ENCODE measurements around the gene FAM151A. TPM values are rescaled to one million over a fixed set of nuclear protein-coding genes. Genes with fewer than 3 reads are reported as not detected.

FAM151A gene
- total RNA-seq, 1 donor from 2014 or later = not detected

DNA sequence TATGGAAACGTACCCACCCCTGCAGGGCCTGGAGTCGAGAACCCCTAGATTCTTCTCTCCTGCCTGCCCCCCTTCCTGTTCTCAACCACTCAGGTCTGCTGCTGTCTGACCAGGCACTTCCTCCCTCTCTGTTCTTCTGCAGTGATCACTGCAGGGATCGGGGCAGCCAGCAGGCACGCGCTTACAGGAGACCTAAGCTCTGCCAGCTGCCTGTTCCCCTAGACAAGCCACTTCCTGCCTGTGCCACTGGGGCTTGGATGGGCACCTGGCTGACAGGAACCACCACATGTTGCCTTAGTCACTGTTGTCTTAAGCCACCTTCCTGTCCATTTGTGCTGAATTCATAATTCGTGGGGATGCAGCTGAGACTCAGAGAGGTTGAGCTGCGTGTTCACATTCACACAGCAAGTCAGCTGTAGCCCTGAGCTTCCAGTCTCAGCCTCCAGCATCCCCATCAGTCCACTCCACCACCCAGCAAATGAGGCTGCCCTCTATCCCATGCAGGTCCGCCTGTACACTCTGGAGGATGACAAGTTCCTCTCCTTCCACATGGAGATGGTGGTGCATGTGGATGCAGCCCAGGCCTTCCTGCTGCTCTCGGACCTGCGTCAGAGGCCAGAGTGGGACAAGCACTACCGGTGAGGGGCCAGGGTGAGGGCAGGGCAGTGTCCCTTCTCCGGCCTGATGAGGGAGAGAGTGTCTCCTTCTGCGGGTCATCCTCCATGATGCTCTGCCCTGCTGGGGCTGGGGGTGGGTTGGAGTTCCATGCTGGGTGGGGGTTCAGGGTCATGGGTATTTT is 18.6 kb downstream of the FAM151A start:
- H3K9me3 Mint-ChIP-seq = no peaks in the 10 kb centered on the region
- H3K27ac Mint-ChIP-seq = no peak overlapping the region
- peaks cover 5% of the 10 kb centered on the region for H3K4me1 Mint-ChIP-seq (ENCODE audit: low read depth)
- no peaks in the 10 kb centered on the region for H3K36me3 Mint-ChIP-seq (ENCODE audit: low read depth)
- no peak overlapping the region for H3K4me3 Mint-ChIP-seq
- intact Hi-C loops (cut with micrococcal nuclease) = no loop called here
- DNase-seq (ENCODE audit: low spot score) = no peak
- H3K27me3 Mint-ChIP-seq (ENCODE audit: insufficient read depth) = no peaks in the 10 kb centered on the region

DNA sequence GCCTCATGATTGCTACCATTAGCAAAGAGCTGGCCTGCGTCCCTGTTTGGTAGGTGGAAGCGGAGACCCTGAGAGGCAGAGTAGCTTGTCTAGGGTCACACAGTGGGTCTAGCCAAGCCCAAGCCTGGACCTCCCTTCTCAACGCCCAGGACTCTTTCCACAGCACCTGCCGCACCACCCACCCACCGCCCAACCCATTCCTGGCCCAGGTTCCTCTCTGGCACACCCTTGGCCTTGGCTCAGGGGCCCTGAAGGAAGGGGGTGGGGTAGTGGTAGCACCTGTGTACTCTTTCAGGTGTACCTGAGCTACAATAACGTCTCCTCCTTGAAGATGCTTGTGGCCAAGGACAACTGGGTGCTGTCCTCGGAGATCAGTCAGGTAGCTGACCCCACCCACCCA is 19.3 kb downstream of the FAM151A start:
- H3K27me3 Mint-ChIP-seq (ENCODE audit: insufficient read depth) = no peaks in the 10 kb centered on the region
- H3K4me3 Mint-ChIP-seq = no peak overlapping the region
- DNase-seq (ENCODE audit: low spot score) = no peak
- intact Hi-C loops (cut with micrococcal nuclease) = no loop called here
- H3K4me1 Mint-ChIP-seq (ENCODE audit: low read depth) = peaks cover 5% of the 10 kb centered on the region
- H3K9me3 Mint-ChIP-seq = no peaks in the 10 kb centered on the region
- H3K27ac Mint-ChIP-seq = no peak overlapping the region
- no peaks in the 10 kb centered on the region for H3K36me3 Mint-ChIP-seq (ENCODE audit: low read depth)

DNA sequence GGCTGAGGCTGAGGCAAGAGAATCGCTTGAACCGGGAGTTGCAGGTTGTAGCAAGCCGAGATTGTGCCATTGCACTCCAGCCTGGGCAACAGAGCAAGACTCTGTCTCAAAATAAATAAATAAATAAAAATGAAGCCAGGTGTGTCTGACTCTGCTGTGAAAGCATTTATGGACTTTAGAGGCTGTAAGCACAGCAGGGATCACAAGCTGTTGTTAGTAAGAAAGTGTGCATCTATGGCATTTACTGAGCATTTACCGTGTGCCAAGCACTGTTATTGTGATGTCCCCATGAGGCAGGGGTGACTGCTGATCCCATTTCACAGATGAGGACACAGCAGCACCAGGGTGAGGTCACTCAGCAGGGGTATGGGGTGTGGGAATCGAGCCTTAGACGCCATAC is 20.1 kb downstream of the FAM151A start:
- Mint-ChIP-seq H3K4me3 (no peak overlapping the region), H3K27ac (no peak overlapping the region), H3K4me1 (ENCODE audit: low read depth) (peaks cover 5% of the 10 kb centered on the region), H3K36me3 (ENCODE audit: low read depth) (no peaks in the 10 kb centered on the region), H3K27me3 (ENCODE audit: insufficient read depth) (no peaks in the 10 kb centered on the region), H3K9me3 (no peaks in the 10 kb centered on the region)
- DNase-seq (ENCODE audit: low spot score) = no peak
- intact Hi-C loops (cut with micrococcal nuclease) = no loop called here

DNA sequence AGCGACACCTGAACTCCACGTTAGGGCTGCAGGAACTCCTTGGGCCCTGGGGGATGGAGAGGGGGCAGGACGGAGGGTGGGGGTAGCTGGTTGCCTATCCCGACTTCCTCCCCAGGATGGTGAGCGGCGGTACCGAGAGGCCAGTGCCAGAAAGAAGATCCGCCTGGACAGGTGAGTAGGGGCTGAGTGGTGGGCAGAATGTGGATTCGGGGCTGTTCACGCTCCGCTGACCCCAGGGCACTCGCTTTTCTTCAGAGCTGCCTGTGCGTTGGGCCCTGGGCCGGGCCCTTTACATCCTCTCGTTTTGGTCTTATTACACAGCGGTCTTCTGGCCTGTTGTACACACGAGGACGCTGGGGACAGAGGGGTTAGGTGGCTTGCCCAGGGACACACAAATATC is 20.8 kb downstream of the FAM151A start:
- H3K36me3 Mint-ChIP-seq (ENCODE audit: low read depth) = no peaks in the 10 kb centered on the region
- peaks cover 5% of the 10 kb centered on the region for H3K4me1 Mint-ChIP-seq (ENCODE audit: low read depth)
- H3K4me3 Mint-ChIP-seq = no peak overlapping the region
- DNase-seq (ENCODE audit: low spot score) = no peak
- H3K27ac Mint-ChIP-seq = no peak overlapping the region
- intact Hi-C loops (cut with micrococcal nuclease) = no loop called here
- no peaks in the 10 kb centered on the region for H3K27me3 Mint-ChIP-seq (ENCODE audit: insufficient read depth)
- no peaks in the 10 kb centered on the region for H3K9me3 Mint-ChIP-seq

DNA sequence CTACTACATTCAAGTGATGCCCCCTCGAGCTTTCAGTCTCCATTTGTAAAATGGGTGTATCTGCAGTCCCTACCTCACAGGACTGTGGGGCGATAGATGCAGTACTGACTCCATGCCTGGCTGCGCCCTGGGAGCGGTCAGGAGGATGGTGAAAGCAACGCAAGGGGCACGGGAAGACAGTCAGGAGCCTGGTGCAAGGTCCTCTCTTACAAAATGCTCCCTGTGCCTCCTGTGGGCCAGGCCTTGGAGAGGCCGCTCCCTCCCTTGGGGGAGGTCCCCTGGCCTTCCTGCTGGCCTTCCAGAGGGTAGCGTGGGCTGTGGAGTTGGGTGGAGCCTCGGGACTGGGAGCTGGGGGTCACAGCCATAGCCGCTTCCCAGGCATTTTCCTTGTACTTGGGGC is 21.6 kb downstream of the FAM151A start:
- Mint-ChIP-seq H3K27ac (no peak overlapping the region), H3K4me1 (ENCODE audit: low read depth) (peaks cover 5% of the 10 kb centered on the region), H3K4me3 (no peak overlapping the region), H3K27me3 (ENCODE audit: insufficient read depth) (no peaks in the 10 kb centered on the region), H3K9me3 (no peaks in the 10 kb centered on the region), H3K36me3 (ENCODE audit: low read depth) (no peaks in the 10 kb centered on the region)
- DNase-seq (ENCODE audit: low spot score) = no peak
- intact Hi-C loops (cut with micrococcal nuclease) = no loop called here

DNA sequence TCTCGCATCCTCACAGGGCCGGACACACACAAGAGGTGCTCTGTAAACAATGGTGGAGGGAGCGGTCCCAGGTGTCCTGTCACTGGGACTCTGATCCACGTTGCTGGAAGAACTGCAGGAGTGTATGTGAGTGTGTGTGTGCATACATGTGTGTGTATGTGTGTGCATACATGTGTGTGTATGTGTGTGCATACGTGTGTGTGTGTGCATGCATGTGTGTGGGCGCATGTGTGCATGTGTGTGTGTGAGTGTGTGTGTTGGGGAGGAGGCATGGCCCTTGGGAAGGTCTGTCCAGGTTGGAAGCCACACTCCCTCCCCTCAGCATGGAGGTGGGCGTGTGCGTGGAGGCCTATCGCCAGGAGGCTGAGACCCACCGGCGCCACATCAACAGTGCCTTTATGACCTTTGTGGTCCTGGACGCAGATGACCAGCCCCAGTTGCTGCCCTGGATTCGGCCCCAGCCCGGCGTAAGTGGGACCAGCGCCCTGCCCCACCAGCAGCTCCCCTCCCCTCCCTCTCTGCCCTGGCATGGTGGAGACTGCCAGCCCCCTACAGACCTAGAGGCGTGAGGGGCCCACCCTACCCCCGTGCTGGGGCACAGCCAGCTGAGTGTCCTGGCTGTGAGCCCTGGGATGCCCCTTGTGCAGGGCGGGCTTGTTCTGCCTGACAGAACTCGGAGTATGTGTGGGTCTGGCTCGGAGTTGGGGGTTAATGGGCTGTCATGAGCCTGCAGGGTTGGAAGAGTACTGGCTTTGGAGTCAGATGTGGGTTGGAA is 22.2 kb downstream of the FAM151A start:
- Mint-ChIP-seq H3K27ac (no peak overlapping the region), H3K9me3 (no peaks in the 10 kb centered on the region), H3K36me3 (ENCODE audit: low read depth) (no peaks in the 10 kb centered on the region), H3K4me3 (no peak overlapping the region), H3K27me3 (ENCODE audit: insufficient read depth) (no peaks in the 10 kb centered on the region), H3K4me1 (ENCODE audit: low read depth) (peaks cover 5% of the 10 kb centered on the region)
- DNase-seq (ENCODE audit: low spot score) = no peak
- intact Hi-C loops (cut with micrococcal nuclease) = no loop called here

DNA sequence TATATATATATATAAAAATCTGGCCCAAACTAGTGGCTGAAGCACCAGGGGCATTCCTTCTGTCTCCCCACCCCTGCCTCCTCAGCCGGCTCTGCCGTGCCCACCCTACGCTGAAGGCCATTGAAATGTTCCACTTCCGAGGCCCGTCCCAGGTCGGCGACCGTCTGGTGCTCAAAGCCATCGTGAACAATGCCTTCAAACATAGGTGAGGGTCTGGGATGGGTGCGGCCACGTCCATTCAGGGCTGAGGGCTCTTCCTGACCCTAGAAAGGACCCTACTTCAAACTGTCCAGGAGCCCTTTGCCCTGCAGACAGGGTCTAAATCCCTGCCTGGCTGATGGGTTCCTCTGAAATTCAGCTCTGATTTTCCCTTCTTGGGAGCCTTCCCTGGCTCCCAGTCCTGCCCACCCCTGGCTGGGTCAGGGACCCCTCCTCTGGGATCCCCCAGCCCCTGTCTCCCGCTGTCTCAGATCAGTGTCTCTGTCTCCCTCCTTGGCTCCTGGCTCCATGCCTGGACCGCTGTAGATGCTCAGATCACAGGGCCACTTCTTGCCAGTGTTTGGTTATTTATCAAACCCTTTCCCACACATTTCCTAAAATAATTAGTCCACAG is 24.0 kb downstream of the FAM151A start:
- H3K4me1 Mint-ChIP-seq (ENCODE audit: low read depth) = peaks cover under 1% of the 10 kb centered on the region
- intact Hi-C loops (cut with micrococcal nuclease) = no loop called here
- H3K4me3 Mint-ChIP-seq = no peak overlapping the region
- no peak for DNase-seq (ENCODE audit: low spot score)
- H3K27ac Mint-ChIP-seq = no peak overlapping the region
- H3K9me3 Mint-ChIP-seq = no peaks in the 10 kb centered on the region
- H3K27me3 Mint-ChIP-seq (ENCODE audit: insufficient read depth) = no peaks in the 10 kb centered on the region
- H3K36me3 Mint-ChIP-seq (ENCODE audit: low read depth) = no peaks in the 10 kb centered on the region

DNA sequence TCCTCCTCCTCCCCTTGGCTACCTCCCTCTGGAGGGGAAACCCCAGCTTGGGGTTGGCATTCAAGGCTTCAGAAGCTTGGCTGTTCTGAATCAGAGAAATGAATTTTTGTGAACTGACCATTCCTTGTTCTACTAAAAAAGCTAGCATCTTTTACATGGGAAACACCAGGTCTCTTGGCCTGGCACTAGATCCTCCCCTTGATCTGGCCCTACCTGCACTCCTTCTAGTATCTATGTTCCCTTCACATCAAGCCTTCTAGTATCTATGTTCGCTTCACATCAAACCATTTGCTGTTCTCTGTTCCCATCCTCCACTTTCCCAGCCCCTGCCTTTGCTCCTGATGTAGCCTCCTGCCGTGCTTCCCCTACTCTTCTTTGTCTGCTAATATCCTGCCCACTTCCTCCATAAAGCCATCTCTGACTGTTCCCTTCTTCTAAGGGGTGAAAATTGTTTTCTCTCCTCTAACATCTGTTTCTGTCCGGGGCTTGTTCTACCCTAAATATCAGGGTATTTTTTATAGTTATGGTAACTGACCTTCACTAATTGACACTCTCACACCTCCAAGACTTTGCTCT is 25.8 kb downstream of the FAM151A start:
- intact Hi-C loops (cut with micrococcal nuclease) = no loop called here
- Mint-ChIP-seq H3K36me3 (ENCODE audit: low read depth) (no peaks in the 10 kb centered on the region), H3K4me1 (ENCODE audit: low read depth) (no peaks in the 10 kb centered on the region), H3K27ac (no peak overlapping the region), H3K4me3 (no peak overlapping the region), H3K27me3 (ENCODE audit: insufficient read depth) (no peaks in the 10 kb centered on the region), H3K9me3 (no peaks in the 10 kb centered on the region)
- no peak for DNase-seq (ENCODE audit: low spot score)

DNA sequence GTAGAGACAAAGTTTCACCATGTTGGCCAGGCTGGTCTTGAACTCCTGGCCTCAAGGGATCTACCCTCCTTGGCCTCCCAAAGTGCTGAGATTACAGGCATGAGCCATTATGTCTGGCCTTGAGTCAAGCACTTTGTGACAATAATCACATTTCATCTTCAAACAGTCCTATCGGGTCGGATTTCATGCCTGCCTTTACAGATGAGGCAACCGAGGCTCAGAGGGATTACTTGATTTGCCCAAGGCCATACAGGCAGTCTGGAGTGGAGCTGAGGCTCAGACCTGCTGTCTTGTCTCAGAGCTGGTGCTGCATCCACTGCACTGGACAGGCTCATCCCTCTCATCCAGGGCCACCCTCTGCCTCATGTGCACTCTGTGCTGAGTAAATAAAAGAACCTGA is 26.6 kb downstream of the FAM151A start:
- Mint-ChIP-seq H3K36me3 (ENCODE audit: low read depth) (no peaks in the 10 kb centered on the region), H3K9me3 (no peaks in the 10 kb centered on the region), H3K27ac (no peak overlapping the region), H3K4me3 (no peak overlapping the region), H3K4me1 (ENCODE audit: low read depth) (no peaks in the 10 kb centered on the region), H3K27me3 (ENCODE audit: insufficient read depth) (no peaks in the 10 kb centered on the region)
- intact Hi-C loops (cut with micrococcal nuclease) = no loop called here
- DNase-seq (ENCODE audit: low spot score) = no peak

DNA sequence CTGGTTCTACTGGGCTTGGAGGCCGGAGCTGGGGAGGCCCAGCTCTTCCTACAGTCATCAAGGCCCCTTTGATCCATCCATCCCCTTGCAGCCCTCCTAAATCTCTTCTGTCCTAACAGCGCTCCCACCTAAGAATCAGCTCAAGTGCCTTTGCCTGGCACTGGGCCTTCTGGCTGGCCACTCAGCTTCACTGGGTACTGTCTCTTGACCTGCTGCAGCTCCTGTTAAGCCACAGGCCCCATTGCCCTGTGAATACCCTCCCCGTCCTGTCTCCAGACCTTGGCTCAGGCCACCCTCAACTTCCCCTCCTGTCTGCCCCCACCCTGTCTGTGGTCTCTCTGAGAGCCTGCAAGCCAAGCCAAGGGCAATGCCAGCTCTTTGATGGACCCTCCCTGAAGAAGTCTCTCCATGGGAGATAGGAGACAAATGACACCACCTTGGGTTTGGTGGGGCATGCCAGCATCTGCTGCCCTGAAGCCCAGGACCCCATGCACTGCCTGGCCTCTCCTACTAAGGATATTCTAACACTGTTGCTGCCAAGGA is 27.3 kb downstream of the FAM151A start:
- DNase-seq (ENCODE audit: low spot score) = no peak
- H3K27me3 Mint-ChIP-seq (ENCODE audit: insufficient read depth) = no peaks in the 10 kb centered on the region
- intact Hi-C loops (cut with micrococcal nuclease) = no loop called here
- H3K27ac Mint-ChIP-seq = no peak overlapping the region
- H3K9me3 Mint-ChIP-seq = no peaks in the 10 kb centered on the region
- no peaks in the 10 kb centered on the region for H3K4me1 Mint-ChIP-seq (ENCODE audit: low read depth)
- no peak overlapping the region for H3K4me3 Mint-ChIP-seq
- no peaks in the 10 kb centered on the region for H3K36me3 Mint-ChIP-seq (ENCODE audit: low read depth)

DNA sequence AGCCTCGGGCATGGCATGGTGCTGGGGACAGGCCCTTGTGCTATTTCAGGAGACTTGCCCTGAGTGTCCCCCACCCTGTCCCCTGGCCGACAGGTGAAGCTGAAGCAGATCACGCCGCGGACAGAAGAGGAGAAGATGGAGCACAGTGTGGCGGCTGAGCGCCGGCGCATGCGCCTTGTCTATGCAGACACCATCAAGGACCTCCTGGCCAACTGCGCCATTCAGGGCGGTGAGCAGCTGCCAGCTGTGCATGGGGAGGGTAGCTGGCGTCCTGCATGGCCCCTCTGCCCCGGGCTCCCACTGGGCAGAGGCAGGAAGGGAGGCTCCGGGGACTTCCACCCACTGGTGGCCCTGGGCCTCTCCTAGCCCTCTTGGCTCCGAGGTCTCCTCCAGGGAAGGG is 28.9 kb downstream of the FAM151A start:
- intact Hi-C loops (cut with micrococcal nuclease) = no loop called here
- Mint-ChIP-seq H3K4me3 (no peak overlapping the region), H3K27ac (no peak overlapping the region), H3K9me3 (no peaks in the 10 kb centered on the region), H3K4me1 (ENCODE audit: low read depth) (no peaks in the 10 kb centered on the region), H3K36me3 (ENCODE audit: low read depth) (no peaks in the 10 kb centered on the region), H3K27me3 (ENCODE audit: insufficient read depth) (no peaks in the 10 kb centered on the region)
- DNase-seq (ENCODE audit: low spot score) = no peak

DNA sequence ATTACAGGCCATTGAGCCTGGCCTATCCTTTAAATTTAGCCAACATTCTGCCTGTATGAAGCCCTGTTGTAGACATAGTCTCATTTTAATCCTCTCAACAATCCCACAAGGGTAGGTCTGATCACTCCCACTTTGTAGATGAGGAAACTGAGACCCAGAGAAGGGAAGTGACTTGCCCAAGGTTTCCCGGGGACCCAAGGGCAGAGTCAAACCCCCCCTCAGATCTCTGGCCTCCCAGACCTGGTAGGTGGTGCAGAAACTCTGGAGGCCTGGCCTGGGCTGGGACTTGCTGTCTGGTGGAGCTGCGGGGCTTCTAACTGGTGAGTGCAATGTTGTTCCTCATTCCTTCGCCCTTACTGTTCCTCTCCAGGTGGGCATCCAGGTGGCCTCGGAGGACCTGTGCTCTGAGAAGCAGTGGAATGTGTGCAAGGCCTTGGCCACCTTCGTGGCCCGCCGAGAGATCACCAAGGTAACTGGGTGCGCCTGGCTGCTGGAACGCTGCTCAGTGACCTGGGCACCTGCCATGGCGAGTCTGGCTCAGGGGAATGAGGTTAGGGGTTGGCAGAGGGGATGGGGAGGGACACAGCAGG is 29.7 kb downstream of the FAM151A start:
- intact Hi-C loops (cut with micrococcal nuclease) = no loop called here
- DNase-seq (ENCODE audit: low spot score) = no peak
- Mint-ChIP-seq H3K27me3 (ENCODE audit: insufficient read depth) (no peaks in the 10 kb centered on the region), H3K4me3 (no peak overlapping the region), H3K9me3 (no peaks in the 10 kb centered on the region), H3K27ac (no peak overlapping the region), H3K4me1 (ENCODE audit: low read depth) (no peaks in the 10 kb centered on the region), H3K36me3 (ENCODE audit: low read depth) (no peaks in the 10 kb centered on the region)

Measured in activated T-helper 1 cell treated with anti-CD3 and anti-CD28 coated beads, Interleukin-12 subunit alpha, Interleukin-12 subunit beta, Interleukin-2, Interleukin-4 antibody, amounts not matched to agents 30 ng/mL and 10 ng/mL and 1 ng/mL, durations not matched to agents 14 hours and 24 hours and 36 hours (primary cell).